GM18508 (cell line): Measurements from ENCODE around the gene PDLIM1.

Experiments
- ATAC-seq: cut with Tn5 transposase; IDR thresholded peaks from one replicate; pipeline ENCODE4 v1.9.1; 2021; ENCODE audit warnings: moderate number of reproducible peaks; ENCODE audit not compliant: insufficient read depth, unreplicated experiment

Gene PDLIM1

GRCh38 chr10:95290461-95291364 is at the start of gene PDLIM1:
PDLIM1 (minus strand) TSS chr10:95291003; CDS start chr10:95290915, 88 bp downstream.
- ATAC-seq = no peak

GRCh38 chr10:95339863-95340262 is 49.1 kb upstream of the PDLIM1 start:
- no peak for ATAC-seq

- ATAC-seq = no peak
Measured at GRCh38 chr10:95337423-95338160, 46.8 kb upstream of the PDLIM1 start.

GRCh38 chr10:95336702-95337101 is 45.9 kb upstream of the PDLIM1 start:
- ATAC-seq = no peak

GRCh38 chr10:95335933-95336699 is 45.3 kb upstream of the PDLIM1 start:
- no peak for ATAC-seq

- ATAC-seq = no peak
Measured at GRCh38 chr10:95334805-95335144, 44.0 kb upstream of the PDLIM1 start.

- ATAC-seq = no peak
Measured at GRCh38 chr10:95333997-95334804, 43.4 kb upstream of the PDLIM1 start.

- ATAC-seq = no peak
Measured at GRCh38 chr10:95332666-95333249, 42.0 kb upstream of the PDLIM1 start.

- no peak for ATAC-seq
Measured at GRCh38 chr10:95331596-95332130, 40.9 kb upstream of the PDLIM1 start.

GRCh38 chr10:95330966-95331453 is 40.2 kb upstream of the PDLIM1 start:
- ATAC-seq = no peak

GRCh38 chr10:95329296-95329695 is 38.5 kb upstream of the PDLIM1 start:
- ATAC-seq = no peak

GRCh38 chr10:95328013-95328412 is 37.2 kb upstream of the PDLIM1 start:
- ATAC-seq = no peak

GRCh38 chr10:95327367-95327766 is 36.6 kb upstream of the PDLIM1 start:
- no peak for ATAC-seq

GRCh38 chr10:95326396-95326795 is 35.6 kb upstream of the PDLIM1 start:
- no peak for ATAC-seq

- no peak for ATAC-seq
Measured at GRCh38 chr10:95325863-95326262, 35.1 kb upstream of the PDLIM1 start.

GRCh38 chr10:95324436-95325268 is 33.8 kb upstream of the PDLIM1 start:
- ATAC-seq = no peak

- ATAC-seq = no peak
Measured at GRCh38 chr10:95321554-95322301, 30.9 kb upstream of the PDLIM1 start.

GRCh38 chr10:95319239-95319638 is 28.4 kb upstream of the PDLIM1 start:
- ATAC-seq = no peak
